ENCODE measurements around the gene CELSR1. TPM values are rescaled to one million over a fixed set of nuclear protein-coding genes. Genes with fewer than 3 reads are reported as not detected.

The CELSR1 gene
- total and polyA plus RNA-seq, 2 of the 13 experiments (the other 11 are each of a cell fraction or from before 2014, with no cell fraction given): 0.78 to 1.8 TPM

GRCh38 chr22:46578824-46579561 is 41.6 kb upstream of the CELSR1 start (continued):
- TF ChIP-seq ARID5B (CRISPR knock-in tag; IDR thresholded peaks at IDR 0.05) (0 out of 2 replicates have a peak, but pooled peaks have one; percentile 22), HMGXB4 (CRISPR knock-in tag; IDR thresholded peaks at IDR 0.05; ENCODE audit: borderline replicate concordance in 1 of 2, low read depth in 1 of 2) (peak in 1 of 2 experiments; percentile 25; a peak in 1 of 4 replicates), GMEB1 (CRISPR knock-in tag; IDR thresholded peaks at IDR 0.05; ENCODE audit: borderline replicate concordance) (no peak), REXO4 (CRISPR knock-in tag; IDR thresholded peaks at IDR 0.05; ENCODE audit: borderline replicate concordance) (no peak), LCORL (IDR thresholded peaks at IDR 0.05) (no peak), LCORL (CRISPR knock-in tag; IDR thresholded peaks at IDR 0.05) (0 out of 2 replicates have a peak, but pooled peaks have one; percentile 40), ERF (CRISPR knock-in tag; IDR thresholded peaks at IDR 0.05) (no peak), MTF2 (CRISPR knock-in tag; IDR thresholded peaks at IDR 0.05; ENCODE audit: borderline replicate concordance) (no peak), PITX1 (CRISPR knock-in tag; IDR thresholded peaks at IDR 0.05) (peak; percentile 54; the same call in 1 of the 2 replicates), ZNF136 (CRISPR knock-in tag; IDR thresholded peaks at IDR 0.05; ENCODE audit: low read depth) (0 out of 2 replicates have a peak, but pooled peaks have one; percentile 5), PLRG1 (conservative IDR thresholded peaks at IDR 0.05) (no peak), HNRNPL (IDR thresholded peaks at IDR 0.05; ENCODE audit: low read depth, low read length) (peak; percentile 53; the same call in 1 of the 2 replicates), POLR2AphosphoS5 (IDR thresholded peaks at IDR 0.05; ENCODE audit: low read depth, low read length) (peak; percentile 37; the same call in 1 of the 2 replicates), ZNF687 (CRISPR knock-in tag; IDR thresholded peaks at IDR 0.05) (peak; percentile 88), ZNF75D (CRISPR knock-in tag; IDR thresholded peaks at IDR 0.05; ENCODE audit: borderline replicate concordance) (no peak)
